Measurements from ENCODE around the gene AGAP1.

DNA sequence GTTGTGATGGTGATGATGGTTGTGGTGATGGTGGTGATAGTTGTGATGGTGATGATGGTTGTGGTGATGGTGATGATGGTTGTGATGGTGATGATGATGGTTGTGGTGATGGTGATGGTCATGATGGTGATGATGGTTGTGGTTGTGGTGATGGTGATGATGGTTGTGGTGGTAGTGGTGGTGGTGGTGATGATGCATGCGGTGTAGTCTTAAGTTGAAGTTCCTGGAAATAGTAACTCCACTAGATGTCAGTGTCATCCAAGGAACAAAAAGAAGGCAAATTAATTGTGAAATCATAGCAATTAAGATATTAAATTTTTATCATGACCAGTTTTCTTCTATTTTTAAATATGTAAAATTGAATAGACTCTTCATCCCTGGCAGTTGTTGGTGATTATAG, 309.2 kb downstream of the AGAP1 start:
- TF ChIP-seq, protein P1, sequence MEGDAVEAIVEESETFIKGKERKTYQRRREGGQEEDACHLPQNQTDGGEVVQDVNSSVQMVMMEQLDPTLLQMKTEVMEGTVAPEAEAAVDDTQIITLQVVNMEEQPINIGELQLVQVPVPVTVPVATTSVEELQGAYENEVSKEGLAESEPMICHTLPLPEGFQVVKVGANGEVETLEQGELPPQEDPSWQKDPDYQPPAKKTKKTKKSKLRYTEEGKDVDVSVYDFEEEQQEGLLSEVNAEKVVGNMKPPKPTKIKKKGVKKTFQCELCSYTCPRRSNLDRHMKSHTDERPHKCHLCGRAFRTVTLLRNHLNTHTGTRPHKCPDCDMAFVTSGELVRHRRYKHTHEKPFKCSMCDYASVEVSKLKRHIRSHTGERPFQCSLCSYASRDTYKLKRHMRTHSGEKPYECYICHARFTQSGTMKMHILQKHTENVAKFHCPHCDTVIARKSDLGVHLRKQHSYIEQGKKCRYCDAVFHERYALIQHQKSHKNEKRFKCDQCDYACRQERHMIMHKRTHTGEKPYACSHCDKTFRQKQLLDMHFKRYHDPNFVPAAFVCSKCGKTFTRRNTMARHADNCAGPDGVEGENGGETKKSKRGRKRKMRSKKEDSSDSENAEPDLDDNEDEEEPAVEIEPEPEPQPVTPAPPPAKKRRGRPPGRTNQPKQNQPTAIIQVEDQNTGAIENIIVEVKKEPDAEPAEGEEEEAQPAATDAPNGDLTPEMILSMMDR (IDR thresholded peaks at IDR 0.05), result no peak
- TF ChIP-seq POLR2A (IDR thresholded peaks at IDR 0.05), result no peak
